ENCODE data around the gene GRID1.

- TF ChIP-seq POLR2A (IDR thresholded peaks at IDR 0.05) (no peak), CTCF (IDR thresholded peaks at IDR 0.05 in 8 of 11, conservative IDR thresholded peaks at IDR 0.05 in 3 of 11) (no peak), POLR2AphosphoS5 (IDR thresholded peaks at IDR 0.05) (no peak)
These were observed 202.3 kb downstream of the GRID1 start for GRCh38 chr10:86164174-86164774.
